CD4-positive, alpha-beta T cell treated with Interleukin-6 at 100 ng/mL for 8 hours (primary cell): ENCODE results near the gene NCKIPSD.

Experiments used
- DNase-seq: peaks from one replicate; pipeline ENCODE4 v3.0.0-alpha.2; 2020; ENCODE audit warnings: mixed read lengths, low spot score

Gene NCKIPSD

GRCh38 chr3:48647714-48648113, 38.0 kb downstream of the NCKIPSD start:
- no peak for DNase-seq

GRCh38 chr3:48644898-48645760, 40.6 kb downstream of the NCKIPSD start:
- DNase-seq = no peak

GRCh38 chr3:48642605-48643004, 43.1 kb downstream of the NCKIPSD start:
- no peak for DNase-seq

GRCh38 chr3:48641396-48641795, 44.3 kb downstream of the NCKIPSD start:
- DNase-seq = no peak

- DNase-seq = no peak
Observed at GRCh38 chr3:48639944-48640606, 45.6 kb downstream of the NCKIPSD start.

- DNase-seq = no peak
Observed at GRCh38 chr3:48637305-48637704, 48.4 kb downstream of the NCKIPSD start.

GRCh38 chr3:48636149-48636655, 49.5 kb downstream of the NCKIPSD start:
- DNase-seq = no peak

- DNase-seq = peak; percentile 92
Observed at GRCh38 chr3:48635222-48636021, 50.3 kb downstream of the NCKIPSD start, which contains the start of gene SLC26A6. TSS of gene SLC26A6 (minus strand) at chr3:48635461. CDS start at chr3:48635393, 68 bp downstream.

GRCh38 chr3:48634661-48635221, 51.0 kb downstream of the NCKIPSD start:
- DNase-seq = peak; percentile 16

GRCh38 chr3:48633743-48634142, 52.0 kb downstream of the NCKIPSD start:
- no peak for DNase-seq

GRCh38 chr3:48633256-48633655, 52.5 kb downstream of the NCKIPSD start:
- DNase-seq = no peak

- no peak for DNase-seq
Observed at GRCh38 chr3:48631516-48632448, 53.9 kb downstream of the NCKIPSD start.

GRCh38 chr3:48630833-48631232, 54.9 kb downstream of the NCKIPSD start:
- no peak for DNase-seq

- no peak for DNase-seq
Observed at GRCh38 chr3:48630407-48630806, 55.3 kb downstream of the NCKIPSD start.

GRCh38 chr3:48629894-48630293, 55.8 kb downstream of the NCKIPSD start:
- no peak for DNase-seq

GRCh38 chr3:48628277-48629017, 57.3 kb downstream of the NCKIPSD start:
- DNase-seq = no peak

- DNase-seq = no peak
Observed at GRCh38 chr3:48625600-48625999, 60.1 kb downstream of the NCKIPSD start.

GRCh38 chr3:48624767-48625166, 60.9 kb downstream of the NCKIPSD start:
- no peak for DNase-seq

- no peak for DNase-seq
Observed at GRCh38 chr3:48623851-48624547, 61.7 kb downstream of the NCKIPSD start.
